Astrocyte of the cerebellum (primary cell): Measurements from ENCODE around the gene NEAT1.

Experiments
- DNase-seq: peaks from one replicate; pipeline ENCODE4 v3.0.0-alpha.2; 2011; ENCODE audit warnings: low read depth
- H3K4me3 ChIP-seq: 2 replicates; pipeline ENCODE4 v1.5.1; 2011; ENCODE audit warnings: mild to moderate bottlenecking, low read depth, low read length, moderate library complexity
- in situ Hi-C: cut with HindIII; loops from 2 replicates; pipeline ENCODE4 v1.10.0; 2017; ENCODE audit warnings: low sequenced_read_pairs
- TF ChIP-seq, protein P1 (sequence below): IDR thresholded peaks from 2 replicates; pipeline ENCODE4 v1.5.1; 2012; ENCODE audit warnings: low read length, low read depth, moderate library complexity, mild to moderate bottlenecking; ENCODE audit errors: missing control alignments

Gene NEAT1

GRCh38 chr11:65378208-65378927 is 44.2 kb upstream of the NEAT1 start:
- TF ChIP-seq, protein P1, sequence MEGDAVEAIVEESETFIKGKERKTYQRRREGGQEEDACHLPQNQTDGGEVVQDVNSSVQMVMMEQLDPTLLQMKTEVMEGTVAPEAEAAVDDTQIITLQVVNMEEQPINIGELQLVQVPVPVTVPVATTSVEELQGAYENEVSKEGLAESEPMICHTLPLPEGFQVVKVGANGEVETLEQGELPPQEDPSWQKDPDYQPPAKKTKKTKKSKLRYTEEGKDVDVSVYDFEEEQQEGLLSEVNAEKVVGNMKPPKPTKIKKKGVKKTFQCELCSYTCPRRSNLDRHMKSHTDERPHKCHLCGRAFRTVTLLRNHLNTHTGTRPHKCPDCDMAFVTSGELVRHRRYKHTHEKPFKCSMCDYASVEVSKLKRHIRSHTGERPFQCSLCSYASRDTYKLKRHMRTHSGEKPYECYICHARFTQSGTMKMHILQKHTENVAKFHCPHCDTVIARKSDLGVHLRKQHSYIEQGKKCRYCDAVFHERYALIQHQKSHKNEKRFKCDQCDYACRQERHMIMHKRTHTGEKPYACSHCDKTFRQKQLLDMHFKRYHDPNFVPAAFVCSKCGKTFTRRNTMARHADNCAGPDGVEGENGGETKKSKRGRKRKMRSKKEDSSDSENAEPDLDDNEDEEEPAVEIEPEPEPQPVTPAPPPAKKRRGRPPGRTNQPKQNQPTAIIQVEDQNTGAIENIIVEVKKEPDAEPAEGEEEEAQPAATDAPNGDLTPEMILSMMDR: no peak
- no peak overlapping the region for H3K4me3 ChIP-seq
- in situ Hi-C loops: no loop called here
- no peak for DNase-seq

DNA sequence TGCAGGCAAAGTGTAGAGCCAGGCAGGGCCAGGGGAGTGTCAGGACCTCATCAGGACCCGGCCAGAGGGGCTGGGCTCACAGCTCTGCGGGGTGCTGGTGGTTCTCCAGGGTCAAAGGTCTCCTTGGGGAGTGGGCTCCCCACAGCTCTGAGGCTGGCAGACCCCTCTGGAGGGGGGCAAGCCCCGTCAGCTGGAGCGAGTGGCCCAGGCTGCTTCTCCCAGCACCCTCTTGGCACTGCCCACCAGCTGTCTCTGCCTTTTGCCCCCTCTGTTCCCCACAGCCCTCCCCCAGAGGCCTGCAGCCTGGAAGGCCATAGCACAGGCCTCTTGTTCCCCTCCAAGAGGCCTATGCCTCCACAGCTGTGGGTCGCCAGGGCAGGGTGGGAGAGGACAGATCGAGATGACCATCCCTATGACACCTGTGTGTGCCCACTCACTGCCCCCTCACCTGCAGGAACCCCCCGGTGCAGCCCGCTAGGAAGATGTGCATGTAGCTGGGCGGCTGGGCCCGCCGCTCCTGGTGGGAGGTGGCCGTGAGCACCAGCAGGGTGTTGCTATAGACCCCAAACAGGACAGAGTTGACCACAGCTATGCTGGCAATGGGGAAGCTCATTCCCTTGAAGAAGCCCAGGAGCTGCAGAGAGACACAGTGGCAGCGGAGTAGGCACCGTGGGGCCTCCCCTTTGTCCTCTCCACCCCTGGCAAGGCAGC is 43.5 kb upstream of the NEAT1 start:
- DNase-seq: no peak
- in situ Hi-C loops: no loop called here
- H3K4me3 ChIP-seq: no peak overlapping the region
- TF ChIP-seq, protein P1: no peak

- no peak for DNase-seq
- no peak overlapping the region for H3K4me3 ChIP-seq
- TF ChIP-seq, protein P1: no peak
- in situ Hi-C loops: no loop called here
Measured at GRCh38 chr11:65379698-65380459, 42.7 kb upstream of the NEAT1 start.

GRCh38 chr11:65380460-65381119 is 42.0 kb upstream of the NEAT1 start:
- TF ChIP-seq, protein P1: no peak
- DNase-seq: no peak
- no peak overlapping the region for H3K4me3 ChIP-seq
- in situ Hi-C loops: no loop called here

GRCh38 chr11:65381716-65382032 is 40.9 kb upstream of the NEAT1 start:
- TF ChIP-seq, protein P1: no peak
- in situ Hi-C loops: no loop called here
- peak overlapping the region; percentile 24 for H3K4me3 ChIP-seq
- DNase-seq: peak; percentile 6
